ENCODE measurements around the gene KLHDC7B.
"Not testable (repeated sequence)": the region's sequence is repeated elsewhere in the genome, so short reads cannot be mapped to it uniquely, and the experiment has no call there.

The KLHDC7B gene

DNA sequence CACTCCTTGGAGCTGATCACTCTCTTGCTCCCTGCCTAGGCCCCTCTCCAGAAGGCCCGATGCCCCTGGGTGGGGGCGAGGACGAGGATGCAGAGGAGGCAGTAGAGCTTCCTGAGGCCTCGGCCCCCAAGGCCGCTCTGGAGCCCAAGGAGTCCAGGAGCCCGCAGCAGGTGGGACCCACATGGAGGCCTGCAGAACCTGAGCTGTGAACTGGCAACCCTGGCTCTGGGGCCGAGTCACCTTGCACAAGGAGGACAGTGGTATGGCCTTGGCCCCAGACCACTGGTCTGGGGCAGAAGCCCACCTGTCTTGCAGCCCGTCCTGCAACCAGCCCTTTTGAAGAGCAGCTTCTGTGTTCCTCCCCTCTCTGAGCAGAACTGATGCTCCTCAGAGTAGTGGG is 26.5 kb upstream of the KLHDC7B start:
- DNase-seq (ENCODE audit: low read depth, low spot score): no peak
- TF ChIP-seq YY1 (IDR thresholded peaks at IDR 0.05; ENCODE audit: insufficient read depth, insufficient read length) (no peak), ZNF274 (IDR thresholded peaks at IDR 0.05; ENCODE audit: low read depth, low read length) (no peak), SUZ12 (IDR thresholded peaks at IDR 0.05; ENCODE audit: extremely low read depth, insufficient read depth, insufficient read length) (no peak)
- Histone ChIP-seq H3K9me3 (ENCODE audit: insufficient read depth, low read length) (no peaks in the 10 kb centered on the region), H3K27me3 (ENCODE audit: insufficient read depth, insufficient read length) (no peaks in the 10 kb centered on the region), H3K9ac (ENCODE audit: insufficient read length, low read depth) (no peak overlapping the region), H3K4me1 (ENCODE audit: insufficient read depth, insufficient read length) (peaks cover 2% of the 10 kb centered on the region), H3K4me3 (ENCODE audit: insufficient read length, low read depth) (no peak overlapping the region), H3K36me3 (ENCODE audit: insufficient read depth, insufficient read length, low read length) (peaks cover 82% of the 10 kb centered on the region)

- H3K9me3 ChIP-seq (ENCODE audit: insufficient read depth, low read length); DNase-seq (ENCODE audit: low read depth, low spot score); H3K9ac ChIP-seq (ENCODE audit: insufficient read length, low read depth); H3K4me3 ChIP-seq (ENCODE audit: insufficient read length, low read depth); H3K27me3 ChIP-seq (ENCODE audit: insufficient read depth, insufficient read length); H3K4me1 ChIP-seq (ENCODE audit: insufficient read depth, insufficient read length): not testable (repeated sequence)
- H3K36me3 ChIP-seq (ENCODE audit: insufficient read depth, insufficient read length, low read length): peaks cover 81% of the 10 kb centered on the region
Measured at GRCh38 chr22:50520184-50520583, 25.5 kb upstream of the KLHDC7B start.

DNA sequence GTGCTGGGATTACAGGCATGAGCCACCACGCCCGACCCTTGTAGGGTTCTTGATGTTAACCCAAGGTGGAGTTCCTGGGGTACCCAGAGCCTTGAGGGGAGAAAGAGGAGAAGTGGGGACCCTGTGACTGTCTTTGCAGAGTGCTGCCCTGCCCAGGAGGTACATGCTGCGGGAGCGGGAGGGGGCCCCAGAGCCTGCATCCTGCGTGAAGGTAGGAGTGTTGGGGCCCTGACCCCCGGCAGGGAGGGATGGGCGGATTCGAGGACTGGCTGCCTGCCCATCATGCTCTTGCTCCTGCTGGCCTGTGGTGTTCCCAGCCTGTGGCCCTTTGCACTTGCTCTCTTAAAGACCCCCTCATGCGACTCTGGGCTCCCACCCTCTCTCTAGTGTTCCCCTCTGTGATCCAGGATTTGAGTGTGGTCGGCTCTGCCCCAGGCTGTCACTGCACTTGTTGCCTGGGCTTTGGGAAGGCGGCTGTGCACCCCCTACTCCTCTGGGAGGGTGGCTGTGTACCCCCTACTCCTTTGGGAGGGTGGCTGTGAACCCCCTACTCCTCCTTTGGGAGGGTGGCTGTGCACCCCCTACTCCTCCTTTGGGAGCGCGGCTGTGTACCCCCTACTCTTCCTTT is 24.8 kb upstream of the KLHDC7B start:
- Histone ChIP-seq H3K4me1 (ENCODE audit: insufficient read depth, insufficient read length) (peaks cover 7% of the 10 kb centered on the region), H3K27me3 (ENCODE audit: insufficient read depth, insufficient read length) (no peaks in the 10 kb centered on the region), H3K9ac (ENCODE audit: insufficient read length, low read depth) (no peak overlapping the region), H3K36me3 (ENCODE audit: insufficient read depth, insufficient read length, low read length) (peaks cover 77% of the 10 kb centered on the region), H3K9me3 (ENCODE audit: insufficient read depth, low read length) (no peaks in the 10 kb centered on the region), H3K4me3 (ENCODE audit: insufficient read length, low read depth) (no peak overlapping the region)
- no peak for DNase-seq (ENCODE audit: low read depth, low spot score)
- no peak for TF ChIP-seq YY1 (IDR thresholded peaks at IDR 0.05; ENCODE audit: insufficient read depth, insufficient read length)

- Histone ChIP-seq H3K9ac (ENCODE audit: insufficient read length, low read depth) (no peak overlapping the region), H3K4me3 (ENCODE audit: insufficient read length, low read depth) (no peak overlapping the region), H3K27me3 (ENCODE audit: insufficient read depth, insufficient read length) (no peaks in the 10 kb centered on the region), H3K36me3 (ENCODE audit: insufficient read depth, insufficient read length, low read length) (peaks cover 70% of the 10 kb centered on the region), H3K4me1 (ENCODE audit: insufficient read depth, insufficient read length) (peaks cover 7% of the 10 kb centered on the region), H3K9me3 (ENCODE audit: insufficient read depth, low read length) (no peaks in the 10 kb centered on the region)
- TF ChIP-seq SUZ12 (IDR thresholded peaks at IDR 0.05; ENCODE audit: extremely low read depth, insufficient read depth, insufficient read length) (no peak), YY1 (IDR thresholded peaks at IDR 0.05; ENCODE audit: insufficient read depth, insufficient read length) (no peak), ZNF274 (IDR thresholded peaks at IDR 0.05; ENCODE audit: low read depth, low read length) (no peak)
- no peak for DNase-seq (ENCODE audit: low read depth, low spot score)
Measured at GRCh38 chr22:50521710-50522109, 24.0 kb upstream of the KLHDC7B start.

GRCh38 chr22:50522208-50522805 is 23.4 kb upstream of the KLHDC7B start:
- Histone ChIP-seq H3K4me3 (ENCODE audit: insufficient read length, low read depth) (no peak overlapping the region), H3K4me1 (ENCODE audit: insufficient read depth, insufficient read length) (peaks cover 9% of the 10 kb centered on the region), H3K9me3 (ENCODE audit: insufficient read depth, low read length) (no peaks in the 10 kb centered on the region), H3K9ac (ENCODE audit: insufficient read length, low read depth) (no peak overlapping the region), H3K27me3 (ENCODE audit: insufficient read depth, insufficient read length) (no peaks in the 10 kb centered on the region), H3K36me3 (ENCODE audit: insufficient read depth, insufficient read length, low read length) (peaks cover 64% of the 10 kb centered on the region)
- DNase-seq (ENCODE audit: low read depth, low spot score): no peak
- TF ChIP-seq ZNF274 (IDR thresholded peaks at IDR 0.05; ENCODE audit: low read depth, low read length) (no peak), YY1 (IDR thresholded peaks at IDR 0.05; ENCODE audit: insufficient read depth, insufficient read length) (no peak), SUZ12 (IDR thresholded peaks at IDR 0.05; ENCODE audit: extremely low read depth, insufficient read depth, insufficient read length) (no peak)

- peaks cover 11% of the 10 kb centered on the region for H3K4me1 ChIP-seq (ENCODE audit: insufficient read depth, insufficient read length)
- H3K27me3 ChIP-seq (ENCODE audit: insufficient read depth, insufficient read length): no peaks in the 10 kb centered on the region
- no peak overlapping the region for H3K4me3 ChIP-seq (ENCODE audit: insufficient read length, low read depth)
- no peak overlapping the region for H3K9ac ChIP-seq (ENCODE audit: insufficient read length, low read depth)
- peaks cover 58% of the 10 kb centered on the region for H3K36me3 ChIP-seq (ENCODE audit: insufficient read depth, insufficient read length, low read length)
- TF ChIP-seq SUZ12 (IDR thresholded peaks at IDR 0.05; ENCODE audit: extremely low read depth, insufficient read depth, insufficient read length) (no peak), ZNF274 (IDR thresholded peaks at IDR 0.05; ENCODE audit: low read depth, low read length) (no peak), YY1 (IDR thresholded peaks at IDR 0.05; ENCODE audit: insufficient read depth, insufficient read length) (no peak)
- no peaks in the 10 kb centered on the region for H3K9me3 ChIP-seq (ENCODE audit: insufficient read depth, low read length)
- DNase-seq (ENCODE audit: low read depth, low spot score): no peak
Measured at GRCh38 chr22:50522806-50523438, 22.8 kb upstream of the KLHDC7B start.

GRCh38 chr22:50523458-50523805 is 22.3 kb upstream of the KLHDC7B start:
- Histone ChIP-seq H3K9me3 (ENCODE audit: insufficient read depth, low read length) (no peaks in the 10 kb centered on the region), H3K27me3 (ENCODE audit: insufficient read depth, insufficient read length) (no peaks in the 10 kb centered on the region), H3K36me3 (ENCODE audit: insufficient read depth, insufficient read length, low read length) (peaks cover 53% of the 10 kb centered on the region), H3K4me3 (ENCODE audit: insufficient read length, low read depth) (no peak overlapping the region), H3K4me1 (ENCODE audit: insufficient read depth, insufficient read length) (peaks cover 11% of the 10 kb centered on the region), H3K9ac (ENCODE audit: insufficient read length, low read depth) (no peak overlapping the region)
- TF ChIP-seq ZNF274 (IDR thresholded peaks at IDR 0.05; ENCODE audit: low read depth, low read length) (no peak), YY1 (IDR thresholded peaks at IDR 0.05; ENCODE audit: insufficient read depth, insufficient read length) (no peak), SUZ12 (IDR thresholded peaks at IDR 0.05; ENCODE audit: extremely low read depth, insufficient read depth, insufficient read length) (no peak)
- no peak for DNase-seq (ENCODE audit: low read depth, low spot score)
